H1 (cell line): ENCODE measurements around the gene SLC7A14.

Experiments used
- CTCF ChIP-seq, 3 experiments: IDR thresholded peaks; 1 replicate in 2 of 3; 2 replicates in 1 of 3; pipeline versions ENCODE4 v1.5.1 to v1.6.1; 2011; ENCODE audit warnings: low read length in 3 of 3, mild to moderate bottlenecking in 3 of 3, inconsistent platforms in 2 of 3, low read depth in 1 of 3, moderate library complexity in 1 of 3; ENCODE audit not compliant: insufficient read depth in 1 of 3; ENCODE audit errors: control extremely low read depth in 1 of 3
- POLR2A ChIP-seq, 2 experiments: IDR thresholded peaks; 1 replicate in 1 of 2; 2 replicates in 1 of 2; pipeline ENCODE4 v1.6.1; 2011; ENCODE audit warnings: low read depth in 2 of 2, low read length in 2 of 2, mild to moderate bottlenecking in 2 of 2; ENCODE audit errors: control extremely low read depth in 1 of 2

GRCh38 chr3:170633573-170633972 lies 47.7 kb upstream of the SLC7A14 start:
- no peak for TF ChIP-seq CTCF (IDR thresholded peaks at IDR 0.05; ENCODE audit: control extremely low read depth in 1 of 3, insufficient read depth in 1 of 3, low read depth in 1 of 3, low read length in 3 of 3)
- no peak for TF ChIP-seq POLR2A (IDR thresholded peaks at IDR 0.05; ENCODE audit: control extremely low read depth in 1 of 2, low read depth in 2 of 2, low read length in 2 of 2)
